Esophagus muscularis mucosa (tissue), 4 donors: ENCODE results near the gene ROBO1.

ENCODE experiments used
- EP300 ChIP-seq: sonication (generic); formaldehyde crosslinking; IDR thresholded peaks from one replicate; pipeline ENCODE4 v1.6.1; 2017; ENCODE audit warnings: antibody characterized with exemption
- POLR2A ChIP-seq: fragments of 450-650 bp; IDR thresholded peaks from one replicate; pipeline ENCODE4 v1.6.1; 2017; ENCODE audit warnings: antibody characterized with exemption, moderate library complexity, mild to moderate bottlenecking, low read depth
- POLR2AphosphoS5 ChIP-seq, 2 donors: sonication (generic); formaldehyde crosslinking; IDR thresholded peaks; one replicate each; pipeline ENCODE4 v1.6.1; 2017; ENCODE audit warnings: antibody characterized with exemption in 2 of 2
- TF ChIP-seq, protein P1 (sequence below), 3 experiments: fragments of 200-600 bp in 2 of 3; fragments of 450-650 bp in 1 of 3; sonication (generic) in 2 of 3; IDR thresholded peaks; one replicate each; pipeline ENCODE4 v1.5.1; 2017 to 2019; ENCODE audit warnings: antibody characterized with exemption in 3 of 3, mild to moderate bottlenecking in 2 of 3, moderate library complexity in 1 of 3

DNA sequence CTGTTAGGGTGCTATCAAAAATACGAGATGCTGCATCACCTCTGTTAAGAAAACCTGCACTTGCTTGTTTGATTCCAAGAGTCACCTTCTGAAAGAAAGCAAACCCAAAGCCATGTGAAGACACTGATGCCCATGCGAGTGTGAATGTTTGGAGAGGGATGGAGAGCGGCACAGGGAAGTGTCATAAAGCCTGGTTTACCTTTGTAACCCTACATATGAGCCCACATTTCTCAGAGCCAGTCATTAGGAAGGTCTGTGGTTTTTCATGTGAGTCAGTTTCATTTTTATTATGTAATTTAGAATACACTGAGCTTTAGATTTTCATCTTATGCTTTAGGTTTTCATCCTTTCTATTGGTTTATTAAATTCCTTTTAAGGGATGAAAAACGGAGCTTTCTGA is 896.8 kb downstream of the ROBO1 start:
- TF ChIP-seq POLR2AphosphoS5 (IDR thresholded peaks at IDR 0.05) (no peak), POLR2A (no peak), EP300 (no peak)
- TF ChIP-seq, protein P1, sequence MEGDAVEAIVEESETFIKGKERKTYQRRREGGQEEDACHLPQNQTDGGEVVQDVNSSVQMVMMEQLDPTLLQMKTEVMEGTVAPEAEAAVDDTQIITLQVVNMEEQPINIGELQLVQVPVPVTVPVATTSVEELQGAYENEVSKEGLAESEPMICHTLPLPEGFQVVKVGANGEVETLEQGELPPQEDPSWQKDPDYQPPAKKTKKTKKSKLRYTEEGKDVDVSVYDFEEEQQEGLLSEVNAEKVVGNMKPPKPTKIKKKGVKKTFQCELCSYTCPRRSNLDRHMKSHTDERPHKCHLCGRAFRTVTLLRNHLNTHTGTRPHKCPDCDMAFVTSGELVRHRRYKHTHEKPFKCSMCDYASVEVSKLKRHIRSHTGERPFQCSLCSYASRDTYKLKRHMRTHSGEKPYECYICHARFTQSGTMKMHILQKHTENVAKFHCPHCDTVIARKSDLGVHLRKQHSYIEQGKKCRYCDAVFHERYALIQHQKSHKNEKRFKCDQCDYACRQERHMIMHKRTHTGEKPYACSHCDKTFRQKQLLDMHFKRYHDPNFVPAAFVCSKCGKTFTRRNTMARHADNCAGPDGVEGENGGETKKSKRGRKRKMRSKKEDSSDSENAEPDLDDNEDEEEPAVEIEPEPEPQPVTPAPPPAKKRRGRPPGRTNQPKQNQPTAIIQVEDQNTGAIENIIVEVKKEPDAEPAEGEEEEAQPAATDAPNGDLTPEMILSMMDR (IDR thresholded peaks at IDR 0.05): no peak
